ENCODE results near the gene MSANTD1. TPM values are rescaled to one million over a fixed set of nuclear protein-coding genes. Genes with fewer than 3 reads are reported as not detected.

MSANTD1 gene
- total RNA-seq, 4 donors from 2014 or later, result 2.0 to 4.9 (median 2.4) TPM

- no peak for DNase-seq
- intact Hi-C loops (cut with DNase I), result no loop called here
These were observed 2.2 kb upstream of the MSANTD1 start for GRCh38 chr4:3246458-3247398.

GRCh38 chr4:3247399-3248177 is 1.4 kb upstream of the MSANTD1 start:
- DNase-seq, result no peak
- no peak overlapping the region for H3K4me3 ChIP-seq (replicated peaks in 1 of 3)
- H3K9me3 ChIP-seq, result no peaks in the 10 kb centered on the region
- 89 to 92% methylated on average over 3 to 12 of the region's 21 CpGs for WGBS, 2 donors
- H3K4me1 ChIP-seq, result peaks cover 9 to 25% of the 10 kb centered on the region in 2 donors
- no peaks in the 10 kb centered on the region for H3K36me3 ChIP-seq
- intact Hi-C loops (cut with DNase I), result no loop called here
- no peaks in the 10 kb centered on the region for H3K27me3 ChIP-seq
- no peak overlapping the region for H3K27ac ChIP-seq
- TF ChIP-seq POLR2A (IDR thresholded peaks at IDR 0.05), result no peak
- no peak for TF ChIP-seq CTCF (IDR thresholded peaks at IDR 0.05)

More at GRCh38 chr4:3246458-3247398, 2.2 kb upstream of the MSANTD1 start:
- Histone ChIP-seq H3K27me3 (no peaks in the 10 kb centered on the region), H3K36me3 (no peaks in the 10 kb centered on the region), H3K4me3 (replicated peaks in 1 of 3) (no peak overlapping the region), H3K27ac (no peak overlapping the region), H3K9me3 (no peaks in the 10 kb centered on the region), H3K4me1 (peaks cover 9 to 25% of the 10 kb centered on the region in 2 donors)
- 67 to 78% methylated on average over 6 to 9 of the region's 16 CpGs for WGBS, 2 donors
- TF ChIP-seq POLR2A (IDR thresholded peaks at IDR 0.05) (no peak), CTCF (IDR thresholded peaks at IDR 0.05) (no peak)

GRCh38 chr4:3248178-3248480 is 830 bp upstream of the MSANTD1 start:
- H3K27ac ChIP-seq, result no peak overlapping the region
- H3K9me3 ChIP-seq, result no peaks in the 10 kb centered on the region
- H3K27me3 ChIP-seq, result no peaks in the 10 kb centered on the region
- no peak for DNase-seq
- H3K4me1 ChIP-seq, result peaks cover 9 to 23% of the 10 kb centered on the region in 2 donors
- no peaks in the 10 kb centered on the region for H3K36me3 ChIP-seq
- TF ChIP-seq POLR2A (IDR thresholded peaks at IDR 0.05) (no peak), CTCF (IDR thresholded peaks at IDR 0.05) (no peak)
- no peak overlapping the region for H3K4me3 ChIP-seq (replicated peaks in 1 of 3)
- no CpG with 5 or more reads among the region's 14 CpGs for WGBS, 2 donors
- intact Hi-C loops (cut with DNase I), result no loop called here

- H3K36me3 ChIP-seq, result no peaks in the 10 kb centered on the region
- no peaks in the 10 kb centered on the region for H3K27me3 ChIP-seq
- TF ChIP-seq POLR2A (IDR thresholded peaks at IDR 0.05), result no peak
- no peak for TF ChIP-seq CTCF (IDR thresholded peaks at IDR 0.05)
- peak overlapping the region in 2 of 3 donors; percentile 83 to 97 for H3K27ac ChIP-seq
- 82 to 90% methylated on average over 13 to 17 of the region's 20 CpGs for WGBS, 2 donors
- H3K4me1 ChIP-seq, result peaks cover 9 to 14% of the 10 kb centered on the region in 2 donors
- intact Hi-C loops (cut with DNase I), result no loop called here
- no peak overlapping the region for H3K4me3 ChIP-seq (replicated peaks in 1 of 3)
- no peak for DNase-seq
- no peaks in the 10 kb centered on the region for H3K9me3 ChIP-seq
These were observed 915 bp downstream of the MSANTD1 start for GRCh38 chr4:3249711-3250437.

All from thyroid gland (tissue), 4 donors.